Osteoblast (primary cell): Measurements from ENCODE around the gene ATOSA. TPM values are rescaled to one million over a fixed set of nuclear protein-coding genes. Genes with fewer than 3 reads are reported as not detected.

Source experiments
- DNase-seq: peaks from one replicate; pipeline ENCODE4 v3.0.0; 2011; ENCODE audit warnings: low spot score, mixed read lengths; ENCODE audit not compliant: insufficient read length; ENCODE audit errors: missing footprints
- H2AFZ ChIP-seq: 2 replicates; pipeline ENCODE4 v1.6.0; 2011; ENCODE audit warnings: mild to moderate bottlenecking, low read length
- H3K27ac ChIP-seq: 2 replicates; pipeline ENCODE4 v1.5.1; 2011; ENCODE audit warnings: mild to moderate bottlenecking, low read depth, low read length, moderate library complexity
- H3K27me3 ChIP-seq: 2 replicates; pipeline ENCODE4 v1.6.0; 2012; ENCODE audit warnings: mild to moderate bottlenecking, control low read depth, inconsistent platforms, low read length, moderate library complexity; ENCODE audit not compliant: insufficient read depth
- H3K36me3 ChIP-seq: 2 replicates; pipeline ENCODE4 v1.5.1; 2011; ENCODE audit warnings: mild to moderate bottlenecking, low read length, control low read depth, moderate library complexity; ENCODE audit not compliant: insufficient read depth
- H3K4me1 ChIP-seq: 2 replicates; pipeline ENCODE4 v1.5.1; 2011; ENCODE audit warnings: mild to moderate bottlenecking, low read length, control low read depth, moderate library complexity; ENCODE audit not compliant: insufficient read depth
- H3K4me2 ChIP-seq: 2 replicates; pipeline ENCODE4 v1.6.0; 2011; ENCODE audit warnings: mild to moderate bottlenecking, low read length; ENCODE audit not compliant: insufficient read depth
- H3K4me3 ChIP-seq: fragments of 200-600 bp; sonication (generic); 3 replicates; pipeline ENCODE4 v1.5.1; 2012; ENCODE audit warnings: mild to moderate bottlenecking, low read length, inconsistent platforms; ENCODE audit not compliant: insufficient read depth
- H3K79me2 ChIP-seq: 2 replicates; pipeline ENCODE4 v1.6.0; 2012; ENCODE audit warnings: mild to moderate bottlenecking, low read length, control low read depth, inconsistent platforms; ENCODE audit not compliant: insufficient read depth
- H3K9me3 ChIP-seq: 2 replicates; pipeline ENCODE4 v1.5.1; 2011; ENCODE audit warnings: low read depth, low read length, control low read depth
- H4K20me1 ChIP-seq: 2 replicates; pipeline ENCODE4 v1.6.0; 2012; ENCODE audit warnings: mild to moderate bottlenecking, low read length, control low read depth; ENCODE audit not compliant: insufficient read depth
- CTCF ChIP-seq: IDR thresholded peaks from 2 replicates; pipeline ENCODE4 v1.5.1; 2011; ENCODE audit warnings: mild to moderate bottlenecking, low read depth, low read length, moderate library complexity; ENCODE audit errors: extremely low read depth
- total RNA-seq: library from RNA; depleted of rRNA; stranded (reverse); fragments of >200 nt; gene quantifications from 2 replicates; pipeline ENCODE4 v1.2.3, GENCODE V29; 2012

The ATOSA gene
- total RNA-seq, 1 donor, result 34.4 TPM

DNA sequence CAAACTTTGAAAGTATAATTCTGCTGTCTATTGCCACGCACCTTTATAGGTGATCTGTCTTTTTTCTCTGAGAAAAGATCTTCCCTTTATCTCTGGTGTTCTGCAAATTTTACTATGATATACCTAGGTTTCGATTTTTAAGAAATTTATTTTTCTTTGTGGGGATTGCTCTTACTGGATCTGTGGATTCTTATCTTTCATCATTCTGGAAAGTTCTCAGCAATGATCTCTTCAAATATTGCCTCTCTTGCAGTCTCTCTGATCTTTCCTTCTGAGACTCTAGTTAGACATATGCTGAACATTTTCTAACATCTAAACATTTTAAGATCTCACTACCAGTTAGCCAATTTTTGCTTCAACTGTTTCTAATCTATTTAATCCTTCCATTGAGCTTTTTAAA lies 47.0 kb upstream of the ATOSA start:
- Histone ChIP-seq H3K4me1 (peaks cover 6% of the 10 kb centered on the region), H3K36me3 (no peaks in the 10 kb centered on the region), H3K79me2 (no peaks in the 10 kb centered on the region), H3K4me3 (no peak overlapping the region), H3K4me2 (no peak overlapping the region), H2AFZ (no peak overlapping the region), H3K27me3 (peaks cover 2% of the 10 kb centered on the region), H3K9me3 (no peaks in the 10 kb centered on the region), H4K20me1 (no peaks in the 10 kb centered on the region), H3K27ac (no peak overlapping the region)
- TF ChIP-seq CTCF, result no peak
- no peak for DNase-seq

DNA sequence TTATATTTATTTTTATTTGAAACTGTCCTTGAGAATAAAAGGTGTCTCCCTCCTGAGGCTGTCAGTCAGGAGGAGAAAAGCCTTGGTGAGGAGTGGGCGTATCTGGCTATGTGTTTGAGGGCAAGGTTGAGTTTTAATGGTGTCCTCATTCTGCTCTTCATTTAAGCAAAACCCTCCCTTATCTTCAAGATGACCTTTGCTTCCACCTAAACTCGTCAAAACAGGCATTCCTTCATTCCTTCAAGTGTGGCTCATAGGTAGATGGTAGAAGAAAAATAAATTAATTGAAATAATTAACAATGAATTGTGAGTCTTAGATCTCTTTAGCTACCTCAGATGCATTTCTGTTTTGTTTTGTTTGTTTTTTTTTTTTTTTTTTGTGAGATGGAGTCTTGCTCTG lies 39.4 kb upstream of the ATOSA start:
- H3K4me3 ChIP-seq, result no peak overlapping the region
- DNase-seq, result no peak
- H3K79me2 ChIP-seq, result no peaks in the 10 kb centered on the region
- H3K27ac ChIP-seq, result no peak overlapping the region
- no peaks in the 10 kb centered on the region for H3K36me3 ChIP-seq
- no peaks in the 10 kb centered on the region for H3K4me1 ChIP-seq
- no peak overlapping the region for H3K4me2 ChIP-seq
- H3K27me3 ChIP-seq, result no peaks in the 10 kb centered on the region
- H3K9me3 ChIP-seq, result no peaks in the 10 kb centered on the region
- no peak overlapping the region for H2AFZ ChIP-seq
- H4K20me1 ChIP-seq, result no peaks in the 10 kb centered on the region
- TF ChIP-seq CTCF, result no peak

GRCh38 chr15:52717924-52718323 lies 38.7 kb upstream of the ATOSA start:
- no peaks in the 10 kb centered on the region for H3K4me1 ChIP-seq
- H3K27me3 ChIP-seq, result no peaks in the 10 kb centered on the region
- no peak overlapping the region for H2AFZ ChIP-seq
- no peaks in the 10 kb centered on the region for H3K9me3 ChIP-seq
- no peaks in the 10 kb centered on the region for H3K79me2 ChIP-seq
- H3K4me2 ChIP-seq, result no peak overlapping the region
- no peak for DNase-seq
- no peak overlapping the region for H3K4me3 ChIP-seq
- no peak for TF ChIP-seq CTCF
- H4K20me1 ChIP-seq, result no peaks in the 10 kb centered on the region
- no peak overlapping the region for H3K27ac ChIP-seq
- H3K36me3 ChIP-seq, result no peaks in the 10 kb centered on the region

DNA sequence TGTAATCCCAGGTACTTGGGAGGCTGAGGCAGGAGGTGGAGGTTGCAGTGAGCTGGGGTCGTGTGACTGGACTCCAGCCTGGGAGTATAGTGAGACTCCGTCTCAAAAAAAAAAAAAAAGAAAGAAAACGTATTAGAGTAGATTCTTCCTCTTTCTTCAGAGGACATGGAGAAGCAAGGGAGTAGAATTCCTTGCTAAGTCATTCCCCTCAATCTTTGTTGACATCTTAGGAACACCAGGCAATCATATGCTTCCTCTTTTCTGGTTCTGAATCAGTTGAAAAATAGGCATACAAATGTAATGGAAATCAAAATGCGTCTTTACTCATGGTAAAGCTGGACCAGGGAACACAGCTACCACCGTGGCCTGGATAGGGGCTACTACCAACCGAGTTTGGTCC lies 38.3 kb upstream of the ATOSA start:
- Histone ChIP-seq H3K27ac (no peak overlapping the region), H3K36me3 (no peaks in the 10 kb centered on the region), H3K79me2 (no peaks in the 10 kb centered on the region), H3K4me1 (no peaks in the 10 kb centered on the region), H3K4me3 (no peak overlapping the region), H2AFZ (no peak overlapping the region), H3K9me3 (no peaks in the 10 kb centered on the region), H3K27me3 (no peaks in the 10 kb centered on the region), H3K4me2 (no peak overlapping the region), H4K20me1 (no peaks in the 10 kb centered on the region)
- TF ChIP-seq CTCF, result no peak
- DNase-seq, result no peak
